Mammary epithelial cell (primary cell): Measurements from ENCODE around the gene SIX5.

Experiments used
- CTCF ChIP-seq, 2 donors: IDR thresholded peaks in 1 of 2; conservative IDR thresholded peaks in 1 of 2; 2 replicates each; pipeline ENCODE4 v1.5.1; 2011 to 2012; ENCODE audit warnings: inconsistent platforms in 2 of 2, low read length in 2 of 2, mild to moderate bottlenecking in 2 of 2, control low read depth in 1 of 2, low read depth in 1 of 2; ENCODE audit not compliant: insufficient read depth in 1 of 2; ENCODE audit errors: extremely low read depth in 1 of 2
- EZH2 ChIP-seq: IDR thresholded peaks from 2 replicates; pipeline ENCODE4 v1.6.1; 2012; ENCODE audit warnings: low read length, inconsistent platforms, borderline replicate concordance

GRCh38 chr19:45789035-45789786 lies 20.2 kb upstream of the SIX5 start:
- no peak for TF ChIP-seq EZH2
- no peak for TF ChIP-seq CTCF (conservative IDR thresholded peaks at IDR 0.05 in 1 of 2, IDR thresholded peaks at IDR 0.05 in 1 of 2; ENCODE audit: extremely low read depth in 1 of 2, insufficient read depth in 1 of 2, low read depth in 1 of 2, low read length in 2 of 2)
